ENCODE results near the gene RIT1. TPM values are rescaled to one million over a fixed set of nuclear protein-coding genes. Genes with fewer than 3 reads are reported as not detected.

RIT1 gene
- total RNA-seq, 4 donors from 2014 or later = 12.8 to 65.6 (median 41.8) TPM

GRCh38 chr1:155951753-155952504 is 40.8 kb upstream of the RIT1 start:
- no peak overlapping the region for H3K4me3 ChIP-seq
- no peaks in the 10 kb centered on the region for H3K27me3 ChIP-seq
- H3K4me1 ChIP-seq = no peaks in the 10 kb centered on the region
- no peak for DNase-seq
- H3K9me3 ChIP-seq = no peaks in the 10 kb centered on the region
- intact Hi-C loops (cut with DNase I; ENCODE audit: low total_unique reads) = no loop called here
- no peaks in the 10 kb centered on the region for H3K36me3 ChIP-seq
- TF ChIP-seq CTCF (IDR thresholded peaks at IDR 0.05) = no peak
- no peak overlapping the region for H3K27ac ChIP-seq

- TF ChIP-seq POLR2A (IDR thresholded peaks at IDR 0.05) = no peak
- TF ChIP-seq CTCF (IDR thresholded peaks at IDR 0.05) = no peak
- no peak overlapping the region for H3K27ac ChIP-seq
- no peaks in the 10 kb centered on the region for H3K36me3 ChIP-seq
- H3K4me3 ChIP-seq = no peak overlapping the region
- intact Hi-C loops (cut with DNase I; ENCODE audit: low total_unique reads) = no loop called here
- H3K27me3 ChIP-seq = no peaks in the 10 kb centered on the region
- no peaks in the 10 kb centered on the region for H3K9me3 ChIP-seq
- no peaks in the 10 kb centered on the region for H3K4me1 ChIP-seq
- no peak for DNase-seq
These were observed 39.7 kb upstream of the RIT1 start for GRCh38 chr1:155950829-155951228.

- no peak overlapping the region for H3K4me3 ChIP-seq
- no peak overlapping the region for H3K27ac ChIP-seq
- no peaks in the 10 kb centered on the region for H3K36me3 ChIP-seq
- H3K9me3 ChIP-seq = no peaks in the 10 kb centered on the region
- intact Hi-C loops (cut with DNase I; ENCODE audit: low total_unique reads) = no loop called here
- no peaks in the 10 kb centered on the region for H3K4me1 ChIP-seq
- TF ChIP-seq CTCF (IDR thresholded peaks at IDR 0.05) = no peak
- no peak for TF ChIP-seq POLR2A (IDR thresholded peaks at IDR 0.05)
- H3K27me3 ChIP-seq = no peaks in the 10 kb centered on the region
- DNase-seq = no peak
These were observed 36.6 kb upstream of the RIT1 start for GRCh38 chr1:155947741-155948140.

GRCh38 chr1:155947292-155947691 is 36.1 kb upstream of the RIT1 start:
- intact Hi-C loops (cut with DNase I; ENCODE audit: low total_unique reads) = no loop called here
- TF ChIP-seq CTCF (IDR thresholded peaks at IDR 0.05) (no peak), POLR2A (IDR thresholded peaks at IDR 0.05) (no peak)
- no peaks in the 10 kb centered on the region for H3K27me3 ChIP-seq
- H3K36me3 ChIP-seq = no peaks in the 10 kb centered on the region
- DNase-seq = no peak
- no peaks in the 10 kb centered on the region for H3K4me1 ChIP-seq
- no peak overlapping the region for H3K4me3 ChIP-seq
- H3K9me3 ChIP-seq = no peaks in the 10 kb centered on the region
- no peak overlapping the region for H3K27ac ChIP-seq

- Histone ChIP-seq H3K4me3 (no peak overlapping the region), H3K27me3 (no peaks in the 10 kb centered on the region), H3K9me3 (no peaks in the 10 kb centered on the region), H3K27ac (no peak overlapping the region), H3K4me1 (no peaks in the 10 kb centered on the region), H3K36me3 (no peaks in the 10 kb centered on the region)
- no peak for DNase-seq
- intact Hi-C loops (cut with DNase I; ENCODE audit: low total_unique reads) = no loop called here
- TF ChIP-seq CTCF (IDR thresholded peaks at IDR 0.05) (no peak), POLR2A (IDR thresholded peaks at IDR 0.05) (no peak)
These were observed 35.6 kb upstream of the RIT1 start for GRCh38 chr1:155946633-155947219.
